Measurements from ENCODE around the gene NNT. TPM values are rescaled to one million over a fixed set of nuclear protein-coding genes. Genes with fewer than 3 reads are reported as not detected.
"Not testable (repeated sequence)": the region's sequence is repeated elsewhere in the genome, so short reads cannot be mapped to it uniquely, and the experiment has no call there.

The NNT gene
- total RNA-seq, result 100 to 1,000 TPM; 371 to 421 (median 408) TPM
- polyA plus RNA-seq, result 174 TPM
- long read RNA-seq, donor 1, full-length matches to known transcripts, result 357 of 565 reads
- long read RNA-seq, donor 1, partial matches to known transcripts, result 172 of 565 reads
- long read RNA-seq, donor 1, other reads (novel, unspliced or antisense), result 36 of 565 reads
- long read RNA-seq, donor 2, full-length matches to known transcripts, result 167 of 255 reads
- long read RNA-seq, donor 2, partial matches to known transcripts, result 66 of 255 reads
- long read RNA-seq, donor 2, other reads (novel, unspliced or antisense), result 22 of 255 reads
- long read RNA-seq, donor 3, full-length matches to known transcripts, result 1,281 of 2,335 reads
- long read RNA-seq, donor 3, partial matches to known transcripts, result 935 of 2,335 reads
- long read RNA-seq, donor 3, other reads (novel, unspliced or antisense), result 119 of 2,335 reads
- long read RNA-seq, donor 4, full-length matches to known transcripts, result 135 of 236 reads
- long read RNA-seq, donor 4, partial matches to known transcripts, result 82 of 236 reads
- long read RNA-seq, donor 4, other reads (novel, unspliced or antisense), result 19 of 236 reads

GRCh38 chr5:43602461-43603343, at the start of gene NNT:
Gene NNT, plus strand, starts transcription at chr5:43603180. Its CDS starts 6,016 bp downstream, at chr5:43609196.
- peak within 1 kb of the TSS; percentile 90 for H3K27ac ChIP-seq (ENCODE audit: low read length)
- WGBS, result under 1% methylated on average over 60 of the region's 60 CpGs
- H3K9me3 ChIP-seq (ENCODE audit: control insufficient read depth, low read length), result no peaks in the 10 kb centered on the region
- no peaks in the 10 kb centered on the region for H3K27me3 ChIP-seq (ENCODE audit: control insufficient read depth, insufficient read depth)
- H3K4me3 ChIP-seq (ENCODE audit: low read length), result peak within 1 kb of the TSS; percentile 68
- intact Hi-C loops (cut with DNase I), result loop anchor here in 3 of 4 donors (5.0 to 10.0 kb wide), 3 partner anchors 45 to 50 kb away; partner anchors contain the start of gene PAIP1 (in 2 of the 3)
- ATAC-seq (peak; percentile 91), DNase-seq (peak; percentile 81 to 93 (median 93))
- H3K4me1 ChIP-seq (ENCODE audit: control insufficient read depth, insufficient read depth, low read length), result no peaks in the 10 kb centered on the region

- no peak for DNase-seq
- no peak overlapping the region for H3K27ac ChIP-seq (ENCODE audit: low read length)
- no peaks in the 10 kb centered on the region for H3K27me3 ChIP-seq (ENCODE audit: control insufficient read depth, insufficient read depth)
- no peaks in the 10 kb centered on the region for H3K9me3 ChIP-seq (ENCODE audit: control insufficient read depth, low read length)
- 38% methylated on average over 2 of the region's 2 CpGs for WGBS
- no peaks in the 10 kb centered on the region for H3K4me1 ChIP-seq (ENCODE audit: control insufficient read depth, insufficient read depth, low read length)
- no peak for ATAC-seq
- intact Hi-C loops (cut with DNase I), result loop anchor here in 3 of 4 donors (5.0 to 10.0 kb wide), 3 partner anchors 49 to 81 kb away; partner anchors contain the start of gene NNT (in 2 of the 3)
- H3K4me3 ChIP-seq (ENCODE audit: low read length), result no peak overlapping the region
Observed at GRCh38 chr5:43553381-43553780, 49.6 kb upstream of the NNT start.

GRCh38 chr5:43554497-43554896, 48.5 kb upstream of the NNT start:
- no peak for DNase-seq
- intact Hi-C loops (cut with DNase I), result loop anchor here in 3 of 4 donors (5.0 to 10.0 kb wide), 3 partner anchors 48 to 80 kb away; partner anchors contain the start of gene NNT (in 2 of the 3)
- WGBS, result 90% methylated on average over 1 of the region's 1 CpG
- H3K9me3 ChIP-seq (ENCODE audit: control insufficient read depth, low read length), result no peaks in the 10 kb centered on the region
- H3K27me3 ChIP-seq (ENCODE audit: control insufficient read depth, insufficient read depth), result no peaks in the 10 kb centered on the region
- no peaks in the 10 kb centered on the region for H3K4me1 ChIP-seq (ENCODE audit: control insufficient read depth, insufficient read depth, low read length)
- no peak overlapping the region for H3K4me3 ChIP-seq (ENCODE audit: low read length)
- no peak for ATAC-seq
- H3K27ac ChIP-seq (ENCODE audit: low read length), result no peak overlapping the region

- Histone ChIP-seq H3K27ac (ENCODE audit: low read length) (peak overlapping the region; percentile 85), H3K27me3 (ENCODE audit: control insufficient read depth, insufficient read depth) (no peaks in the 10 kb centered on the region), H3K9me3 (ENCODE audit: control insufficient read depth, low read length) (no peaks in the 10 kb centered on the region), H3K4me3 (ENCODE audit: low read length) (peak overlapping the region; percentile 73), H3K4me1 (ENCODE audit: control insufficient read depth, insufficient read depth, low read length) (no peaks in the 10 kb centered on the region)
- intact Hi-C loops (cut with DNase I), result loop anchor here in 2 of 4 donors (5.0 to 10.0 kb wide), 3 partner anchors 46 to 79 kb away; partner anchors contain the start of gene NNT (in 2 of the 2)
- DNase-seq, result peak; percentile 55 to 84 (median 81)
- ATAC-seq, result peak; percentile 62 to 66
- WGBS, result under 1% methylated on average over 44 of the region's 44 CpGs
Observed at GRCh38 chr5:43555895-43556606, 46.9 kb upstream of the NNT start.

GRCh38 chr5:43556607-43556856, 46.4 kb upstream of the NNT start:
- not testable (repeated sequence) for H3K9me3 ChIP-seq (ENCODE audit: control insufficient read depth, low read length); H3K4me1 ChIP-seq (ENCODE audit: control insufficient read depth, insufficient read depth, low read length); DNase-seq; H3K27me3 ChIP-seq (ENCODE audit: control insufficient read depth, insufficient read depth)
- H3K4me3 ChIP-seq (ENCODE audit: low read length), result peak overlapping the region; percentile 73
- peak overlapping the region; percentile 85 for H3K27ac ChIP-seq (ENCODE audit: low read length)
- WGBS, result 2% methylated on average over 30 of the region's 30 CpGs
- intact Hi-C loops (cut with DNase I), result loop anchor here in 2 of 4 donors (5.0 to 10.0 kb wide), 3 partner anchors 46 to 78 kb away; partner anchors contain the start of gene NNT (in 2 of the 2)
- ATAC-seq, result peak; percentile 95 to 97

GRCh38 chr5:43556857-43557542, 46.0 kb upstream of the NNT start, which contains the start of gene PAIP1:
Gene PAIP1, minus strand, starts transcription at chr5:43557077. Its CDS starts 231 bp downstream, at chr5:43556846.
- Histone ChIP-seq H3K4me1 (ENCODE audit: control insufficient read depth, insufficient read depth, low read length) (no peaks in the 10 kb centered on the region), H3K4me3 (ENCODE audit: low read length) (peak within 1 kb of the TSS; percentile 73), H3K9me3 (ENCODE audit: control insufficient read depth, low read length) (no peaks in the 10 kb centered on the region), H3K27ac (ENCODE audit: low read length) (peak within 1 kb of the TSS; percentile 85), H3K27me3 (ENCODE audit: control insufficient read depth, insufficient read depth) (no peaks in the 10 kb centered on the region)
- peak; percentile 93 to 96 for ATAC-seq
- peak; percentile 87 to 94 (median 93) for DNase-seq
- intact Hi-C loops (cut with DNase I), result loop anchor here in 2 of 4 donors (5.0 to 10.0 kb wide), 3 partner anchors 45 to 78 kb away; partner anchors contain the start of gene NNT (in 2 of the 2)
- WGBS, result under 1% methylated on average over 79 of the region's 79 CpGs

- Histone ChIP-seq H3K9me3 (ENCODE audit: control insufficient read depth, low read length) (no peaks in the 10 kb centered on the region), H3K27ac (ENCODE audit: low read length) (no peak overlapping the region), H3K4me1 (ENCODE audit: control insufficient read depth, insufficient read depth, low read length) (no peaks in the 10 kb centered on the region), H3K4me3 (ENCODE audit: low read length) (no peak overlapping the region), H3K27me3 (ENCODE audit: control insufficient read depth, insufficient read depth) (no peaks in the 10 kb centered on the region)
- no peak for ATAC-seq
- intact Hi-C loops (cut with DNase I), result no loop called here
- no peak for DNase-seq
- WGBS, result 20% methylated on average over 2 of the region's 2 CpGs
Observed at GRCh38 chr5:43560128-43560527, 42.9 kb upstream of the NNT start.

- no peaks in the 10 kb centered on the region for H3K27me3 ChIP-seq (ENCODE audit: control insufficient read depth, insufficient read depth)
- H3K9me3 ChIP-seq (ENCODE audit: control insufficient read depth, low read length), result no peaks in the 10 kb centered on the region
- no peaks in the 10 kb centered on the region for H3K4me1 ChIP-seq (ENCODE audit: control insufficient read depth, insufficient read depth, low read length)
- DNase-seq, result no peak
- H3K4me3 ChIP-seq (ENCODE audit: low read length), result no peak overlapping the region
- ATAC-seq, result no peak
- H3K27ac ChIP-seq (ENCODE audit: low read length), result no peak overlapping the region
- intact Hi-C loops (cut with DNase I), result no loop called here
Observed at GRCh38 chr5:43561356-43561755, 41.6 kb upstream of the NNT start.

- ATAC-seq, result peak; percentile 75 to 87
- H3K4me3 ChIP-seq (ENCODE audit: low read length), result no peak overlapping the region
- no peaks in the 10 kb centered on the region for H3K27me3 ChIP-seq (ENCODE audit: control insufficient read depth, insufficient read depth)
- H3K9me3 ChIP-seq (ENCODE audit: control insufficient read depth, low read length), result no peaks in the 10 kb centered on the region
- WGBS, result 53% methylated on average over 3 of the region's 3 CpGs
- intact Hi-C loops (cut with DNase I), result no loop called here
- no peak overlapping the region for H3K27ac ChIP-seq (ENCODE audit: low read length)
- no peaks in the 10 kb centered on the region for H3K4me1 ChIP-seq (ENCODE audit: control insufficient read depth, insufficient read depth, low read length)
- DNase-seq, result no peak
Observed at GRCh38 chr5:43563321-43563720, 39.7 kb upstream of the NNT start.
